Measurements from ENCODE around the gene RNF141. TPM values are rescaled to one million over a fixed set of nuclear protein-coding genes. Genes with fewer than 3 reads are reported as not detected.

RNF141 gene
- total RNA-seq, 2 experiments from 2014 or later = 8.2 to 20.1 TPM

GRCh38 chr11:10518891-10519290 lies 22.1 kb downstream of the RNF141 start:
- TF ChIP-seq EZH2phosphoT487 (IDR thresholded peaks at IDR 0.05; ENCODE audit: borderline replicate concordance, low read depth, low read length) = no peak
- TF ChIP-seq, protein P1, sequence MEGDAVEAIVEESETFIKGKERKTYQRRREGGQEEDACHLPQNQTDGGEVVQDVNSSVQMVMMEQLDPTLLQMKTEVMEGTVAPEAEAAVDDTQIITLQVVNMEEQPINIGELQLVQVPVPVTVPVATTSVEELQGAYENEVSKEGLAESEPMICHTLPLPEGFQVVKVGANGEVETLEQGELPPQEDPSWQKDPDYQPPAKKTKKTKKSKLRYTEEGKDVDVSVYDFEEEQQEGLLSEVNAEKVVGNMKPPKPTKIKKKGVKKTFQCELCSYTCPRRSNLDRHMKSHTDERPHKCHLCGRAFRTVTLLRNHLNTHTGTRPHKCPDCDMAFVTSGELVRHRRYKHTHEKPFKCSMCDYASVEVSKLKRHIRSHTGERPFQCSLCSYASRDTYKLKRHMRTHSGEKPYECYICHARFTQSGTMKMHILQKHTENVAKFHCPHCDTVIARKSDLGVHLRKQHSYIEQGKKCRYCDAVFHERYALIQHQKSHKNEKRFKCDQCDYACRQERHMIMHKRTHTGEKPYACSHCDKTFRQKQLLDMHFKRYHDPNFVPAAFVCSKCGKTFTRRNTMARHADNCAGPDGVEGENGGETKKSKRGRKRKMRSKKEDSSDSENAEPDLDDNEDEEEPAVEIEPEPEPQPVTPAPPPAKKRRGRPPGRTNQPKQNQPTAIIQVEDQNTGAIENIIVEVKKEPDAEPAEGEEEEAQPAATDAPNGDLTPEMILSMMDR (conservative IDR thresholded peaks at IDR 0.05; ENCODE audit: low read length) = no peak
- Histone ChIP-seq H3K4me1 (ENCODE audit: insufficient read depth, low read length, poor library complexity, severe bottlenecking) (no peaks in the 10 kb centered on the region), H3K27ac (ENCODE audit: low read depth, low read length, poor library complexity, severe bottlenecking) (no peak overlapping the region), H3K4me2 (ENCODE audit: low read length) (no peak overlapping the region), H3K36me3 (ENCODE audit: insufficient read depth, low read length) (peaks cover 35% of the 10 kb centered on the region; the same call in 1 of the 2 replicates), H3K4me3 (ENCODE audit: low read depth, low read length, poor library complexity, severe bottlenecking) (no peak overlapping the region), H3K9me2 (ENCODE audit: insufficient read depth, low read length) (no peaks in the 10 kb centered on the region), H3K9me3 (ENCODE audit: low read length) (no peaks in the 10 kb centered on the region), H3K79me2 (ENCODE audit: insufficient read depth, low read depth, low read length) (no peaks in the 10 kb centered on the region), H4K20me1 (ENCODE audit: insufficient read depth, low read length) (no peaks in the 10 kb centered on the region), H2AFZ (ENCODE audit: low read length) (no peak overlapping the region)
- intact Hi-C loops (cut with micrococcal nuclease; ENCODE audit: unreplicated experiment) = loop anchor here (5.0 kb wide), 2 partner anchors 112 to 133 kb away; no protein-coding TSS in a partner anchor
- DNase-seq (ENCODE audit: low spot score) = no peak
- ChIA-PET CTCF (ENCODE audit: unreplicated experiment) (no interaction called here), POLR2A (no interaction called here)
- no TSS peak for BruUV-seq (replicated peaks)

- Histone ChIP-seq H3K4me3 (ENCODE audit: low read depth, low read length, poor library complexity, severe bottlenecking) (no peak overlapping the region), H3K36me3 (ENCODE audit: insufficient read depth, low read length) (peaks cover 32% of the 10 kb centered on the region; the same call in 1 of the 2 replicates), H4K20me1 (ENCODE audit: insufficient read depth, low read length) (no peaks in the 10 kb centered on the region), H3K79me2 (ENCODE audit: insufficient read depth, low read depth, low read length) (no peaks in the 10 kb centered on the region), H3K9me2 (ENCODE audit: insufficient read depth, low read length) (no peaks in the 10 kb centered on the region), H3K4me2 (ENCODE audit: low read length) (no peak overlapping the region), H3K9me3 (ENCODE audit: low read length) (no peaks in the 10 kb centered on the region), H3K27ac (ENCODE audit: low read depth, low read length, poor library complexity, severe bottlenecking) (no peak overlapping the region), H3K4me1 (ENCODE audit: insufficient read depth, low read length, poor library complexity, severe bottlenecking) (no peaks in the 10 kb centered on the region), H2AFZ (ENCODE audit: low read length) (no peak overlapping the region)
- intact Hi-C loops (cut with micrococcal nuclease; ENCODE audit: unreplicated experiment) = loop anchor here (5.0 kb wide), 2 partner anchors 111 to 134 kb away; no protein-coding TSS in a partner anchor
- BruUV-seq (replicated peaks) = no TSS peak
- DNase-seq (ENCODE audit: low spot score) = no peak
- no peak for TF ChIP-seq EZH2phosphoT487 (IDR thresholded peaks at IDR 0.05; ENCODE audit: borderline replicate concordance, low read depth, low read length)
- TF ChIP-seq, protein P1 (conservative IDR thresholded peaks at IDR 0.05; ENCODE audit: low read length) = no peak
- ChIA-PET POLR2A (interaction anchor here (1.8 kb wide), 1 partner anchor 14 kb away, joined by 7 read pairs; no protein-coding TSS in a partner anchor), CTCF (ENCODE audit: unreplicated experiment) (no interaction called here)
These were observed 22.9 kb downstream of the RNF141 start for GRCh38 chr11:10518123-10518522.

DNA sequence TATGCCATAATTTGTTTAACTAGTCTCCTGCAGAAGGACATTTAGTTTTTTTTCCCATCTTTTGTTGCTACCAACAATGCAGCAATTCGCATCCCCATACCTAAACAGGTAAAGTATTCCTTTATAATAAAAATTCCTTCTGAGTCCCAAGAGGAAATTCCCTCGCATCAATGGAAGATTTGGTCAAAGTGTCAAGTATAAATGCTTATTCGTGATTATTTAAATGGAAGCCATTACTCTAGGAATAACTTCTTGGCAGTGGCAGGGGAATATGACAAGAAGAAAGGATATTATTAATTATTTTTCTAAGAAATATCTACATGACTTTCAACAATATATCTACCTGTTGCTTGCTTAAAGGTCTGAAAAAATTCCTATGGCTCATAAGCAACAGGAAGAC lies 25.6 kb downstream of the RNF141 start:
- no peak for DNase-seq (ENCODE audit: low spot score)
- intact Hi-C loops (cut with micrococcal nuclease; ENCODE audit: unreplicated experiment) = loop anchor here (5.0 kb wide), 2 partner anchors 108 to 137 kb away; no protein-coding TSS in a partner anchor
- H3K9me2 ChIP-seq (ENCODE audit: insufficient read depth, low read length) = no peaks in the 10 kb centered on the region
- H3K27ac ChIP-seq (ENCODE audit: low read depth, low read length, poor library complexity, severe bottlenecking) = no peak overlapping the region
- CTCF ChIA-PET (ENCODE audit: unreplicated experiment) = no interaction called here
- no peaks in the 10 kb centered on the region for H3K79me2 ChIP-seq (ENCODE audit: insufficient read depth, low read depth, low read length)
- POLR2A ChIA-PET = interaction anchor here (0.5 kb wide), 1 partner anchor 215 kb away, joined by 3 read pairs; no protein-coding TSS in a partner anchor
- H3K4me1 ChIP-seq (ENCODE audit: insufficient read depth, low read length, poor library complexity, severe bottlenecking) = no peaks in the 10 kb centered on the region
- peaks cover 24% of the 10 kb centered on the region for H3K36me3 ChIP-seq (ENCODE audit: insufficient read depth, low read length)
- no peak overlapping the region for H3K4me3 ChIP-seq (ENCODE audit: low read depth, low read length, poor library complexity, severe bottlenecking)
- no TSS peak for BruUV-seq (replicated peaks)
- no peaks in the 10 kb centered on the region for H3K9me3 ChIP-seq (ENCODE audit: low read length)
- H4K20me1 ChIP-seq (ENCODE audit: insufficient read depth, low read length) = no peaks in the 10 kb centered on the region
- TF ChIP-seq EZH2phosphoT487 (IDR thresholded peaks at IDR 0.05; ENCODE audit: borderline replicate concordance, low read depth, low read length) = no peak
- TF ChIP-seq, protein P1 (conservative IDR thresholded peaks at IDR 0.05; ENCODE audit: low read length) = no peak
- no peak overlapping the region for H2AFZ ChIP-seq (ENCODE audit: low read length)
- H3K4me2 ChIP-seq (ENCODE audit: low read length) = no peak overlapping the region
